Spleen (tissue), 11 donors: Measurements from ENCODE around the gene SEMA5B. TPM values are rescaled to one million over a fixed set of nuclear protein-coding genes. Genes with fewer than 3 reads are reported as not detected.

Source experiments
- DNase-seq: peaks from one replicate; pipeline ENCODE4 v3.0.0-alpha.2; 2020
- H3K27ac ChIP-seq, 8 donors: fragments of 200-600 bp; sonication (generic) in 7 of 8; 1 replicate in 4 of 8; 2 replicates in 4 of 8; pipeline versions ENCODE4 v1.5.0 to v1.8.0; 2016 to 2021; ENCODE audit warnings: inconsistent platforms in 4 of 8, mild to moderate bottlenecking in 4 of 8, moderate library complexity in 1 of 8
- H3K27me3 ChIP-seq, 7 donors: fragments of 200-600 bp; sonication (generic) in 6 of 7; replicated peaks in 1 of 7; 1 replicate in 4 of 7; 2 replicates in 3 of 7; pipeline versions ENCODE4 v1.5.0 to v1.8.0; 2016 to 2021; ENCODE audit warnings: inconsistent platforms in 3 of 7, mild to moderate bottlenecking in 1 of 7
- H3K36me3 ChIP-seq, 6 donors: fragments of 200-600 bp; sonication (generic) in 5 of 6; 1 replicate in 4 of 6; 2 replicates in 2 of 6; pipeline versions ENCODE4 v1.5.0 to v1.8.0; 2016 to 2021; ENCODE audit warnings: inconsistent platforms in 2 of 6
- H3K4me1 ChIP-seq, 6 donors: fragments of 200-600 bp; sonication (generic) in 5 of 6; 1 replicate in 3 of 6; 2 replicates in 3 of 6; pipeline versions ENCODE4 v1.5.0 to v1.8.0; 2016 to 2021; ENCODE audit warnings: inconsistent platforms in 3 of 6
- H3K4me3 ChIP-seq, 8 donors: fragments of 200-600 bp; sonication (generic) in 7 of 8; 1 replicate in 4 of 8; 2 replicates in 4 of 8; pipeline versions ENCODE4 v1.5.0 to v1.8.0; 2016 to 2021; ENCODE audit warnings: inconsistent platforms in 4 of 8, mild to moderate bottlenecking in 4 of 8, moderate library complexity in 2 of 8
- H3K9me3 ChIP-seq, 8 donors: fragments of 200-600 bp; sonication (generic) in 7 of 8; 1 replicate in 4 of 8; 2 replicates in 4 of 8; pipeline versions ENCODE4 v1.5.0 to v1.8.0; 2016 to 2021; ENCODE audit warnings: inconsistent platforms in 4 of 8
- POLR2A ChIP-seq, 3 donors: fragments of 450-650 bp; IDR thresholded peaks; one replicate each; pipeline ENCODE4 v1.5.1; 2017; ENCODE audit warnings: antibody characterized with exemption in 3 of 3, mild to moderate bottlenecking in 1 of 3
- POLR2AphosphoS5 ChIP-seq, 3 donors: sonication (generic); formaldehyde crosslinking; IDR thresholded peaks; one replicate each; pipeline ENCODE4 v1.5.1; 2017; ENCODE audit warnings: antibody characterized with exemption in 3 of 3
- WGBS, 5 donors: extraction: QIAGEN DNeasy Blood & Tissue Kit in 3 of 5; methylation state at CpG; one replicate each; pipeline versions ENCODE4 v1.1.5 to v1.1.7; 2013 to 2018; 5-methylcytosine and 5-hydroxymethylcytosine counted together
- intact Hi-C: fragments of 100-400 bp; cut with DNase I; formaldehyde crosslinking; loops from one replicate; pipeline ENCODE4 v1.15.0; 2023; ENCODE audit warnings: low total_unique reads
- polyA plus RNA-seq, 3 donors: library from polyadenylated mRNA; stranded (reverse); fragments of 200-250 nt; gene quantifications; one replicate each; pipeline ENCODE4 v1.2.1, GENCODE V29; 2013
- total RNA-seq, 7 donors: library from RNA; depleted of rRNA in 3 of 7; stranded (reverse); fragments of >200 nt in 3 of 7; fragmentation: NEBNext Ultra II Directional in 4 of 7; extraction: Animal tissue kit (Norgen Biotek cat#: 25700) in 4 of 7; gene quantifications; one replicate each; pipeline versions ENCODE4 v1.1.0 to v1.2.1, GENCODE V29; 2016 to 2021
- TF ChIP-seq, protein P1 (sequence below), 11 experiments: fragments of 200-600 bp in 7 of 11; fragments of 450-650 bp in 4 of 11; sonication (generic) in 4 of 11; IDR thresholded peaks in 8 of 11; conservative IDR thresholded peaks in 3 of 11; 1 replicate in 7 of 11; 2 replicates in 4 of 11; pipeline versions ENCODE4 v1.4.0 to v1.8.0; 2016 to 2021; ENCODE audit warnings: antibody characterized with exemption in 11 of 11, inconsistent platforms in 4 of 11, mild to moderate bottlenecking in 1 of 11
- donor health status: healthy with polysubstance abuse.
- donor health status: DM: no; HTN: no; CAD: no; lungs with moderate emphysema.
- donor health status: DM: no; HTN: no; CAD: no.
- donor health status: Bipolar disorder and iron deficiency.
- donor health status: healthy.
- donor health status: DM: no; HTN: no; CAD: no.
- donor health status: DM: yes; HTN: yes; CAD: no.

The SEMA5B gene
- total and polyA plus RNA-seq, 10 donors, result 0.09 to 0.63 (median 0.41) TPM; not detected in 3

DNA sequence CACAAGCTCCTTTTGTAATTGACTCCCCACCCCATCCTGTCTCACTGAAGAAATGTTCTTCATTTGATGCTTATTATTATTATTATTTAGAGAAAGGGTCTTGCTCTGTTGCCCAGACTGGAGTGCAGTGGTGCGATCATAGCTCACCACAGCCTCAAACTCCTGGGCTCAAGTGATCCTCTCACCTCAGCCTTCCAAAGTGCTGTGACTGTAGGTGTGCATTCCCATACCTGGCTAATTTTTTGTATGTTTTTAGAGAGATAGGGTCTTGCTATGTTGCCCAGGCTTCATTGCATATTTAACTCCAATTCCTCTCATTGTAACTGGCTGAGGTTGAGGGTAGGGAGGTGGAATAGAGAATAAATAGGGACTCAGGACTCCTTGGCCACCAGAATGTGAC is 22.3 kb downstream of the SEMA5B start:
- intact Hi-C loops, result no loop called here
- H3K27me3 ChIP-seq, result peaks cover 0 to 23% (median 0%) of the 10 kb centered on the region in 7 donors
- no peaks in the 10 kb centered on the region for H3K4me1 ChIP-seq
- 78 to 98% (median 88%) methylated on average over 1 of the region's 1 CpG for WGBS, 5 donors
- no peaks in the 10 kb centered on the region for H3K36me3 ChIP-seq
- no peak overlapping the region for H3K27ac ChIP-seq
- TF ChIP-seq, protein P1, sequence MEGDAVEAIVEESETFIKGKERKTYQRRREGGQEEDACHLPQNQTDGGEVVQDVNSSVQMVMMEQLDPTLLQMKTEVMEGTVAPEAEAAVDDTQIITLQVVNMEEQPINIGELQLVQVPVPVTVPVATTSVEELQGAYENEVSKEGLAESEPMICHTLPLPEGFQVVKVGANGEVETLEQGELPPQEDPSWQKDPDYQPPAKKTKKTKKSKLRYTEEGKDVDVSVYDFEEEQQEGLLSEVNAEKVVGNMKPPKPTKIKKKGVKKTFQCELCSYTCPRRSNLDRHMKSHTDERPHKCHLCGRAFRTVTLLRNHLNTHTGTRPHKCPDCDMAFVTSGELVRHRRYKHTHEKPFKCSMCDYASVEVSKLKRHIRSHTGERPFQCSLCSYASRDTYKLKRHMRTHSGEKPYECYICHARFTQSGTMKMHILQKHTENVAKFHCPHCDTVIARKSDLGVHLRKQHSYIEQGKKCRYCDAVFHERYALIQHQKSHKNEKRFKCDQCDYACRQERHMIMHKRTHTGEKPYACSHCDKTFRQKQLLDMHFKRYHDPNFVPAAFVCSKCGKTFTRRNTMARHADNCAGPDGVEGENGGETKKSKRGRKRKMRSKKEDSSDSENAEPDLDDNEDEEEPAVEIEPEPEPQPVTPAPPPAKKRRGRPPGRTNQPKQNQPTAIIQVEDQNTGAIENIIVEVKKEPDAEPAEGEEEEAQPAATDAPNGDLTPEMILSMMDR (IDR thresholded peaks at IDR 0.05 in 8 of 11, conservative IDR thresholded peaks at IDR 0.05 in 3 of 11), result no peak
- TF ChIP-seq POLR2A (IDR thresholded peaks at IDR 0.05) (no peak), POLR2AphosphoS5 (IDR thresholded peaks at IDR 0.05) (no peak)
- DNase-seq, result no peak
- H3K4me3 ChIP-seq, result no peak overlapping the region
- H3K9me3 ChIP-seq, result no peaks in the 10 kb centered on the region

DNA sequence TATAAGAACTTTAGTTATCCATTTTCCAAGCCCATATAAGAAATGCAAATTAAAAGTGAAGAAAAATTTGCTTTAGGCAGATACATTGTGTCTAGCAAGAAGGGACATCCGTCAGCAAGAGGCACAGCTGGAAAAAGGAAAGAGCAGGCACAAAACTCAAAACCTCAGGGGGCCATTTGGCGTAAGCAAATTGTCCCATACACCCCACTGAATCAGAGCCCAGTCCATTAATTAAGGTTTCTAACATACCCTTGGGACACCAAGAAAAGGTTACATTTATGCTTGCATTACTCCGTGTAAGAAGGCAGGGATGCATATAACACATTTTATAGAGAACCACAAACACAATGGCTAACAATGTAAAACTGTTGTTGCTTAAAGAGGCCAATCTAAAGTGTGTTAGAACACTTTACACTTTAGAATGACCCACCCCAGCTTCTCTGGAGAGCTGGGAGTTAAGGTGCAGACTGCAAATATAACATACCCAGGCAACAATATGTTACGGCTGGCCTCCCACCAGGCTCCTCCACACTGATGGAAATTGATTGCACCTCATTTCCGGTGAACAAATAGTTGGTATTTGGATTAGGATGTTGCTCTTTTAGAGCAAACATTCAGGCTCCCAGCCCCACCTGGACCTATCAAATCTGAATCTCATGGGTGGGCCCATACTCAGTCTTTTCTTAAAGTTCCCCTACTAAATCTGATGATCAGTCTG is 23.2 kb downstream of the SEMA5B start:
- intact Hi-C loops, result no loop called here
- Histone ChIP-seq H3K36me3 (no peaks in the 10 kb centered on the region), H3K27me3 (peaks cover 0 to 26% (median 0%) of the 10 kb centered on the region in 7 donors), H3K9me3 (no peaks in the 10 kb centered on the region), H3K4me3 (no peak overlapping the region), H3K27ac (no peak overlapping the region), H3K4me1 (no peaks in the 10 kb centered on the region)
- WGBS, 5 donors, result 70 to 86% (median 76%) methylated on average over 5 of the region's 5 CpGs
- TF ChIP-seq, protein P1 (IDR thresholded peaks at IDR 0.05 in 8 of 11, conservative IDR thresholded peaks at IDR 0.05 in 3 of 11), result no peak
- TF ChIP-seq POLR2A (IDR thresholded peaks at IDR 0.05) (no peak), POLR2AphosphoS5 (IDR thresholded peaks at IDR 0.05) (no peak)
- no peak for DNase-seq

DNA sequence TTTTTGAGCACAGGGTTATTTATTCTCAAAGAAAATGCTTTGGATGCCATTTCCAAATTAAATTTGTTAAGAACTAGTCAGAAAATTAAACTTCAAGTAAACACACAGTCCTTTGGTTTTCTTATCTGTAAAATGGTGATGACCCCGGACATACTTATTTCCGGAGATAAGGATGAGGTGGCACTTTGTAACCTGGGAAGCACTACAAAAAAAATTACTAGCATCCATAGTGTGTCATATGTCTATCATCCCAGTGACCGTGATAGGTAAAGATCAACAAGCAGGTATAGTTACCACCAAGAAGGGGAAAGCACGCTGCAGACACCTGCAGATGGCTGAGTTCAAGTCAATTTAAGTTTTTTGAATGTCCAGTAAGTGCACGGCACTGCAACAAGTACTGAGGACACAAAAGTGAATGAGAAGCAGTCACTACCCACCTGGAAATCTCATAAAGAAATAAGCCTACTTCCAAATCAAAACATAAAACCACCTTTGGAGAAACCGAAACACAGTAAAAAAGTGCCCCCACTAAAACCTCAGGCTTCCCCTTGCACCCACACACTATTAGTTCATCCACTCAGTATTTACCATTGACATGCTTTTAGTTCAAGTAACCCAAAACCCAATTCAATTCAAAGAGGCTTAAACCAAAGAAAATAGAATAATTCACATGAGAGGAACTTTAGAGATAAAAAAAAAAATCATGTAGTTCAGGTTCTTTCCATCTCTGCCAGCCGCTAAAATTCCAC is 24.6 kb downstream of the SEMA5B start:
- Histone ChIP-seq H3K4me3 (no peak overlapping the region), H3K27me3 (peaks cover 0 to 15% (median 0%) of the 10 kb centered on the region in 7 donors), H3K27ac (no peak overlapping the region), H3K36me3 (no peaks in the 10 kb centered on the region), H3K4me1 (no peaks in the 10 kb centered on the region), H3K9me3 (no peaks in the 10 kb centered on the region)
- intact Hi-C loops, result no loop called here
- DNase-seq, result no peak
- TF ChIP-seq POLR2A (IDR thresholded peaks at IDR 0.05) (no peak), POLR2AphosphoS5 (IDR thresholded peaks at IDR 0.05) (no peak)
- TF ChIP-seq, protein P1 (IDR thresholded peaks at IDR 0.05 in 8 of 11, conservative IDR thresholded peaks at IDR 0.05 in 3 of 11), result no peak
- WGBS, 5 donors, result 73 to 80% (median 78%) methylated on average over 7 of the region's 7 CpGs

DNA sequence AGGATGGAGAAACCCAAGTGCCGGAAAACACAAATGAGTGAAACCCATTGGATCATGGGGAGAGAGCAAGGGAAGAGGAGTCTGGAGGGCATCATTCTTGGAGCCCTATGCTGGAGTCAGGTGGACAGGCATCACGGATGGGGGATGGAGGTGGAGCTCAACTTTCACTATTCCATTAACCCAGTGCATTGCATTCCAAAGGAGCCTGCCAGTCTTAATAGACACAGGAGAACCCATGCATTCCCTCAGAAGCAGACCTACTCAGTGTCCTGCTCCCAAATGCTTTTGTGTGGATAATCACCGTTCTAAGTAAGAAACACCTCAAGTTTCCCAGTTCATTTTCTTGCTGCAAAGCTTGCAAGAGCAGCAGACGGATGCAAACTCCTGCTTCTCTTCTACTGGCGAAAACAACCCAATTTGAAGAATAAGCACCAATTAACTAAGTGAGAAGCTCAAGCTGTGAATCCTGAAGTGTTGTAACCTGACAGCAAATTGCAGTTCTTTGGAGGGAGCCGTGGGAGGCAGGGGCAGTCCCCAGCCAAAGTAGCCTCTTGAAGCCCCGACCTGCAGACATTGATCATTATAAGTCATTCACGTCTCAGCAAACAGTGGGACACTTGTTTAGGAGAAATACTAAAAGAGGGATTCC is 25.3 kb downstream of the SEMA5B start:
- WGBS, 5 donors, result 73 to 84% (median 81%) methylated on average over 8 of the region's 8 CpGs
- no peak overlapping the region for H3K4me3 ChIP-seq
- H3K9me3 ChIP-seq, result no peaks in the 10 kb centered on the region
- DNase-seq, result no peak
- peaks cover 0 to 15% (median 0%) of the 10 kb centered on the region in 7 donors for H3K27me3 ChIP-seq
- no peaks in the 10 kb centered on the region for H3K36me3 ChIP-seq
- H3K27ac ChIP-seq, result no peak overlapping the region
- no peaks in the 10 kb centered on the region for H3K4me1 ChIP-seq
- intact Hi-C loops, result no loop called here
- TF ChIP-seq POLR2A (IDR thresholded peaks at IDR 0.05) (no peak), POLR2AphosphoS5 (IDR thresholded peaks at IDR 0.05) (no peak)
- TF ChIP-seq, protein P1 (IDR thresholded peaks at IDR 0.05 in 8 of 11, conservative IDR thresholded peaks at IDR 0.05 in 3 of 11), result no peak
